C4-2B (cell line): ENCODE results near the gene TSPAN14.

Experiments
- H3K27ac ChIP-seq: fragments of 450-650 bp; 2 replicates; pipeline ENCODE4 v1.5.1; 2017
- ZFX ChIP-seq: fragments of 450-650 bp; IDR thresholded peaks from 2 replicates; pipeline ENCODE4 v1.6.1; 2017
- TF ChIP-seq, protein P1 (sequence below): fragments of 450-650 bp; conservative IDR thresholded peaks from 2 replicates; pipeline ENCODE4 v1.5.1; 2017; ENCODE audit warnings: mild to moderate bottlenecking

Gene TSPAN14

DNA sequence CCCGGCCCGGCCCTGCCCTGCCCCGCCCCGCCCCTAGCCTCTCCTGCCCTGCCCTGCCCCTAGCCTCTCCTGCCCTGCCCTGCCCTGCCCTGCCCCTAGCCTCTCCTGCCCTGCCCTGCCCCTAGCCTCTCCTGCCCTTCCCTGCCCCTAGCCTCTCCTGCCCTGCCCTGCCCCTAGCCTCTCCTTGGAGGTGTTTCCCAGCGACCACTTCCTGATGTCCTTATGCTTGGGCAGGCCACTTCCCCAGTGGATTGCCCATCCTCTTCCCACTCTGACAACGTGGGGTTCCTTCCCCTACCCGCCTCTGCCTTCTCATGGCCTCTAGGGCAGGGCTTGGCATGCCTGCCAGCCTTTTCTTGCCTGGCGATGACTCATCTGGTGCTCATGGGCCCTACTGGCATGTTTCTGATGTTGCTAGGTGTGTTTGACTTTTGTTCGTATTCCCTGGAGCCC is 24.6 kb upstream of the TSPAN14 start:
- no peak overlapping the region for H3K27ac ChIP-seq
- TF ChIP-seq ZFX: no peak

DNA sequence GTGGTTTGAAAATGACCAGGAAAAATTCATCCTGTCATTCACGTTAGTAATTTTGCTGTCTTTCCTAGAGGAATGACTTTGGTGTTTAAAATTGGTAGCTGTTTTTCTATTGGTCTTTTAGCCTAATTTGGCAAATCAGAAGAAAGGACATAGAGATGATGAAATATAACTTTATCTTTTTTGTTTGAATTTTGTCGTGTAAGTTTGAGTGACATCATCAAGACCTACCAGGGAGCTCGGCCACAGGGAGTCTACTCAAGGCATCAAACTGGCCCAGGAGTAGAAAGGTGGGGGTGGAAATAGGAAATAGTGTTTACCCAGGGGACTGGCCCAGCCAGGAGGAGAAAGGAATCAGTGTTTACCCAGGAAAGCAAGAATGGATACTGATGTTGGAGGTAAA is 21.0 kb upstream of the TSPAN14 start:
- no peak overlapping the region for H3K27ac ChIP-seq
- TF ChIP-seq ZFX: no peak
- TF ChIP-seq, protein P1, sequence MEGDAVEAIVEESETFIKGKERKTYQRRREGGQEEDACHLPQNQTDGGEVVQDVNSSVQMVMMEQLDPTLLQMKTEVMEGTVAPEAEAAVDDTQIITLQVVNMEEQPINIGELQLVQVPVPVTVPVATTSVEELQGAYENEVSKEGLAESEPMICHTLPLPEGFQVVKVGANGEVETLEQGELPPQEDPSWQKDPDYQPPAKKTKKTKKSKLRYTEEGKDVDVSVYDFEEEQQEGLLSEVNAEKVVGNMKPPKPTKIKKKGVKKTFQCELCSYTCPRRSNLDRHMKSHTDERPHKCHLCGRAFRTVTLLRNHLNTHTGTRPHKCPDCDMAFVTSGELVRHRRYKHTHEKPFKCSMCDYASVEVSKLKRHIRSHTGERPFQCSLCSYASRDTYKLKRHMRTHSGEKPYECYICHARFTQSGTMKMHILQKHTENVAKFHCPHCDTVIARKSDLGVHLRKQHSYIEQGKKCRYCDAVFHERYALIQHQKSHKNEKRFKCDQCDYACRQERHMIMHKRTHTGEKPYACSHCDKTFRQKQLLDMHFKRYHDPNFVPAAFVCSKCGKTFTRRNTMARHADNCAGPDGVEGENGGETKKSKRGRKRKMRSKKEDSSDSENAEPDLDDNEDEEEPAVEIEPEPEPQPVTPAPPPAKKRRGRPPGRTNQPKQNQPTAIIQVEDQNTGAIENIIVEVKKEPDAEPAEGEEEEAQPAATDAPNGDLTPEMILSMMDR: no peak

DNA sequence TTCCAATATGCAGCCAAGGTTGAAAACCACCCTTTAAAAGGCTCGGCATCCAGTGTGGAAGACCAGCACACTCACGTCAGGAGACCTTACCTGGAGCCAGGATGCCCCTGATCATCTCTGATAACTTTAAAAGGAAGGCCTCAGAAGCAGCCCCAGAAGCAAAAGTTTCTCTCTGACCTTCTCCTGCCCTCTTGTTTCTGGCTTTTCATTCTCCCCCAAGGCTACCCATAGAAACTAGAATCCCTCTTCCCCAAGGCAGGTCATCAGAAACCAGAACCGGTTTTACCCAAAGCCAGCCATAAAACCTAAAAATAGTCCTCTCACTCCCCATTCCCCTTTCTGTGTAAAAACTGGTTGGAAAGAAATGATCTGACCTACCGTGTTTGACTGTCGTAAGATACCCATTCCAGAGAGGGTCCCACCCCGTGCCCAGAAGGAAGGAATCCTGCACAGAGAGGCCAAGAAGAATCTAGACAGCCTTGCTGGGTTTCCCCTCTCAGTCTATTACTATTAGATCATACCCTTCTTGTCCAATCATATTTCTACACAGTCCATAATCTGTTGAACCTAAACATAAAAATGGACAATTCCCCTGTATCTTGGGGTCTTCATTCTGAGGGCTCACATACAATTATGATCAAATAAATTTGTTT is 17.5 kb upstream of the TSPAN14 start:
- TF ChIP-seq ZFX: no peak
- TF ChIP-seq, protein P1: no peak
- 0 out of 2 replicates have a peak overlapping the region, but pooled peaks have one; percentile 18 for H3K27ac ChIP-seq

DNA sequence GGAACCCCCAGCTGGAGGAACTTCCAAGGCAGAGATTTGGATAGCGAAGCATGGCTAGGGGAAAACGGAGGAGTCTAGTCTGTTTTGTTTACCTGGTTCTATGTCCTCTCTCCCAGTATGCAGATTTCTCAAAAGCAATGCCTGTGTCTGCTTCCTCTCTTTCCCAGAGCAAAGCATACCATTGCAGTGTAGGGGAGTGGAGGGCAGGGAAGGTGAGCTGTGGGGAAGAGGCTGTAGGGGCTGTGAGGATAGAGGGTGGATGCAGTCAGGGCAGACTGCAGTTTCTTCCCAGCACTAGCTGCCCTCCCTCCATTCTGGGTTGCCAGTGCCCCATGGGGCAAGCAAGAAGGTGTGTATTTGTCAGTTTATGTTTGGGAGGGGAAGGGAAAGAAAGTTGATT is 16.9 kb upstream of the TSPAN14 start:
- TF ChIP-seq, protein P1: no peak
- H3K27ac ChIP-seq: no peak overlapping the region

DNA sequence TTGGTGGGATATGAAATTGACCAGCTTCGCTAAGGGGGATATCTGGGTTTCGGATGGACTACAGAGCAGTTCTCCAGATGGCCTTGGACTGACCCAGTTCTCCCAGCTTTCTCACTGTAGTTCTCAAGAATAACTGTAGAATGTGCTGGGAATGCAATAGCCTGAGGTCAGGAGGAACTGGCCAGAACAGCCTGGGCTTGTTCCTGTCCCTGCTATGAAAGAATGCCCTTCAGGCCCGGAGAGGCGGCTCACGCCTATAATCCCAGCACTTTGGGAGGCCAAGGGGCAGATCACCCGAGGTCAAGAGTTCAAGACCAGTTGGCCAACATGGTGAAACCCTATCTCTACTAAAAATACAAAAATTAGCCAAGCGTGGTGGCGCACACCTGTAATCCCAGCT is 12.3 kb upstream of the TSPAN14 start:
- H3K27ac ChIP-seq: no peak overlapping the region
- TF ChIP-seq ZFX: no peak
- TF ChIP-seq, protein P1: no peak

DNA sequence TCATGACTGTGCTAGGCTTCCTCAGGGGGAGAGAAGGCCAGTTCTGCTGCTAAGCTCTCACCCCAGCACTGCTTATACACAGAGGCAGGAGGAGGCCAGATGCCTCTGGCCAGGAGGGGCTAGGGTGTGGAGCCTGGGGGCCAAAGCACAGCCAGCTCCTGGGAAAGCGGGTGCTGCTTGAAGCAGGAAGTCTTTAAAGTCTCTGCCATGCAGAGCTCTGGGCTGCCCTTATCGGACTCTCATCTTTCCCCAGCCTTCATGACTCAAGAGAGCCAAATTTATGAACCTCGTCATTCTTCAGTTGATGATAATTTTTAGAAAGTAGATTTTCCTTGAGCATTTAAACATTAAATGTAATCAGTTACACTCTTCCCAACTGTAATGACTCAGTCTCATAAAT is 11.2 kb upstream of the TSPAN14 start:
- TF ChIP-seq, protein P1: no peak
- TF ChIP-seq ZFX: no peak
- H3K27ac ChIP-seq: no peak overlapping the region

DNA sequence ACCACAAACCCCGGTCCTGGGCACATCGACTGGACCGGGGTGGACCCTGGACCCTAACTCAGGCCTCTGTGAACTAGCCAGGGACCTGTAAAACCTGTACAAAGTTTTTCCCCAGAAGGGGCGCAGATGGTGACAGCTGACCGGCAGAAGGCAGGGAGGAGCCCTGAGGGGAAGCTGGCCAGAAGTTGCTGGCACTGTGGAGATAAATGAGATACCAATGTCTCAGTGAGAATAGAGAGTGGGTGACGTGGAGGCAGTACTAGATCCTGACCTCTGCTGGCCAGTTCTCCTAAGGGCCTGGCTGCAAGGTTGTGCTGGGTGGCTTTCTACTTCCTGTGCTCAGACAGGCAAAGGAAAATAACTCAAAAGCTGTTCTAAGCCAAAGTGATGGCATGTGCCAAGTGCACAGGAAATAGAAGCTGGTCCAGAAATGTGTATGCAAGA is 10.6 kb upstream of the TSPAN14 start:
- TF ChIP-seq, protein P1: no peak
- TF ChIP-seq ZFX: no peak
- H3K27ac ChIP-seq: no peak overlapping the region

DNA sequence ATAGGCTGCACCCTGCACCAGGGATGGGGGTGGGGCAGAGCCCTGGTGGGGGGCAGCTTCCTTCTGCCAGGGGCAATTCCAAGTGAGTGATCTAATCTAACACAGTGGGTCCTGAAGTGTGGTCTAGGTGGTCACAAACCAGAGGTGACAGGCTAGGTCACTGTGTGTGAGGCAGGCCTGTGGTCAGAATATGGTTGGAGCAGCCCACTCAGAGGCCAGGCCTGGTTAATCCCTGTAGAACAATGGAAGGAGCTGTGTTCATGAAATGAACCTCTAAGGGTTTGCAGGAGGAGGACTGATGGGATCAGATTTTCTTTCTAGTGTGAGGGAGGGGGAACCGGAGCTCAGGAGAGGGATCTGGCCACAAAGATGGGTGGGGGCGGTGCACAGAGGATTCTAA is 10.0 kb upstream of the TSPAN14 start:
- H3K27ac ChIP-seq: no peak overlapping the region
- TF ChIP-seq, protein P1: no peak
- TF ChIP-seq ZFX: no peak
